Jurkat, Clone E6-1 (cell line): ENCODE data around the gene DBET.
"Not testable (repeated sequence)": the region's sequence is repeated elsewhere in the genome, so short reads cannot be mapped to it uniquely, and the experiment has no call there.

Experiments
- DNase-seq: peaks from one replicate; pipeline ENCODE4 v3.0.0-alpha.2; 2011; ENCODE audit warnings: low read depth, low spot score
- H3K4me3 ChIP-seq: 2 replicates; pipeline ENCODE4 v1.5.1; 2011; ENCODE audit warnings: mild to moderate bottlenecking, low read length, control low read depth, moderate library complexity

The DBET gene

DNA sequence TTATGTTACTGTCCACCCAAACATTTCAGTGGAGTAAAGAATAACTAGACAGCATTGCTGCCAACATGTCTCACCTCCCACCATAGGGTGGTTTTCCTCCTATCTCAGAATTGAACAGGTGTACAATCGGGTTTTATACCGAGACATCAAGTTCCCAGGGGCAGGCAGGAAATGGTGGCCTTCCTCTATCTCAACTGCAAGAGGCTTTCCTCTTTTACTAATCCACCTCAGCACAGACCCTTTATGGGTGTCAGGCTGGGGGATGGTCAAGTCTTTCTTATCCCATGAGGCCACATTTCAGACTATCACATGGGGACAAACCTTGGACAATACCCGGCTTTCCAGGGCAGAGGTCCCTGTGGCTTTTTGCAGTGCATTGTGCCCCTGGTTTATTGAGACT lies 48.6 kb downstream of the DBET start:
- not testable (repeated sequence) for H3K4me3 ChIP-seq, DNase-seq

DNA sequence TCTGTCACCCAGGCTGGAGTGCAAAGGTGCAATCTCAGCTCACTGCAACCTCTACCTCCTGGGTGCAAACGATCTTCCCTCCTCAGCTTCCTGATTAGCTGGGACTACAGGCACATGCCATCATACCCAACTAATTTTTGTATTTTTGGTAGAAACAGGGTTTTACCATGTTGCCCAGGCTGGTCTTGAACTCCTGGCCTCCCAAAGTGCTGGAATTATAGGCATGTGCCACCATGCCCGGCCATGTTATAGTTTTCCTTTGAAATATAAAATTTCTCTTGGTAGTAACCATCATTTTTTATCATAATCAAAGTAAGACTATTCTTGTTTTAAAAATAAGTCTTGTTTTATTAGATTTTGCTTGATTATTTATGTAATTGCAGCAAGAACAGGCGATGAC lies 50.7 kb downstream of the DBET start:
- not testable (repeated sequence) for DNase-seq, H3K4me3 ChIP-seq
